AG20443 (cell line): Measurements from ENCODE around the gene MDM2.
"Not testable (repeated sequence)": the region's sequence is repeated elsewhere in the genome, so short reads cannot be mapped to it uniquely, and the experiment has no call there.

Experiments used
- DNase-seq: peaks from one replicate; pipeline ENCODE4 v3.0.0; 2012; ENCODE audit warnings: low spot score, mixed read lengths

The MDM2 gene

DNA sequence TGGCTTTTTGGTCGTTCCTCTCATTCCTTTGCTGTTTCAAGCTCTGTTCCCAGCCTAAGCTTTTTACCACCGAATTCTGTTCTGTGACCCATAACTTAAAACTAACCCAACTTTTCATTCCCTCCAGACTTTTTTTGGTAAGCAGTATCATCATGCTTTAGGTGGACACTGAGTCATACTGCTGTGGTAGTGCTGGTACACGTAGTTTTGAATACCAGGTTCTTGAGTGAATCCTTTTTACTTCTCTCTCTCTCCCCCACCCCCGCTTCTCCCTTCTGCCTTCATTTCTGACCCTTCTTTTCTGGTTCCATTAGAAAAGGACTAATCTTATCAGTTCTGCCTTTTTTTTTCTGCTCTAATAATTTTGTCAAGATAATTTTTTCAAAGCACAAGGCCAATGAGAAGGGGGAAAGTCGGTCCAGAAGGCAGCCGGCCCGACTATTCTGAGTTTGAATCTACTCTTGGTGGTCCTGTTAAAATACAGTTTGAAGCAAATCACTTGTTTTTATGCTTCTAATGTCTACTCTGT is 2.3 kb upstream of the MDM2 start:
- DNase-seq: no peak

GRCh38 chr12:68806488-68807237 is 1.3 kb upstream of the MDM2 start:
- no peak for DNase-seq

- not testable (repeated sequence) for DNase-seq
Measured at GRCh38 chr12:68807274-68807575, 752 bp upstream of the MDM2 start.

DNA sequence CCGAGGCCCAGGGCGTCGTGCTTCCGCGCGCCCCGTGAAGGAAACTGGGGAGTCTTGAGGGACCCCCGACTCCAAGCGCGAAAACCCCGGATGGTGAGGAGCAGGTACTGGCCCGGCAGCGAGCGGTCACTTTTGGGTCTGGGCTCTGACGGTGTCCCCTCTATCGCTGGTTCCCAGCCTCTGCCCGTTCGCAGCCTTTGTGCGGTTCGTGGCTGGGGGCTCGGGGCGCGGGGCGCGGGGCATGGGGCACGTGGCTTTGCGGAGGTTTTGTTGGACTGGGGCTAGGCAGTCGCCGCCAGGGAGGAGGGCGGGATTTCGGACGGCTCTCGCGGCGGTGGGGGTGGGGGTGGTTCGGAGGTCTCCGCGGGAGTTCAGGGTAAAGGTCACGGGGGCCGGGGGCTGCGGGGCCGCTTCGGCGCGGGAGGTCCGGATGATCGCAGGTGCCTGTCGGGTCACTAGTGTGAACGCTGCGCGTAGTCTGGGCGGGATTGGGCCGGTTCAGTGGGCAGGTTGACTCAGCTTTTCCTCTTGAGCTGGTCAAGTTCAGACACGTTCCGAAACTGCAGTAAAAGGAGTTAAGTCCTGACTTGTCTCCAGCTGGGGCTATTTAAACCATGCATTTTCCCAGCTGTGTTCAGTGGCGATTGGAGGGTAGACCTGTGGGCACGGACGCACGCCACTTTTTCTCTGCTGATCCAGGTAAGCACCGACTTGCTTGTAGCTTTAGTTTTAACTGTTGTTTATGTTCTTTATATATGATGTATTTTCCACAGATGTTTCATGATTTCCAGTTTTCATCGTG is 612 bp downstream of the MDM2 start:
- peak; percentile 87 for DNase-seq

- DNase-seq: no peak
Measured at GRCh38 chr12:68809190-68810026, 1.4 kb downstream of the MDM2 start.

DNA sequence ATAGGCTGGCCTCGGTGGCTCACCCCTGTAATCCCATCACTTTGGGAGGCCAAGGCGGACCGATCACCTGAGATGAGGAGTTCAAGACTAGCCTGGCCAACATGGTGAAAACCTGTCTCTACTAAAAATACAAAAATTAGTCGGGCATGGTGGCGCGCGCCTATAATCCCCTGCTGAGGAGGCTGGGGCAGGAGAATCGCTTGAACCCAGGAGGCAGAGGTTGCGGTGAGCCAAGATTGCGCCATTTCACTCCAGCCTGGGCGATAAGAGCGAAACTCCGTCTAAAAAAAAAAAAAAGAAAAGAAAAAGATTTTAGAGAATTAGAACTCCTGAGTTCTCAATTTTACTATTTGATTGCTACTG is 2.0 kb downstream of the MDM2 start:
- not testable (repeated sequence) for DNase-seq

DNA sequence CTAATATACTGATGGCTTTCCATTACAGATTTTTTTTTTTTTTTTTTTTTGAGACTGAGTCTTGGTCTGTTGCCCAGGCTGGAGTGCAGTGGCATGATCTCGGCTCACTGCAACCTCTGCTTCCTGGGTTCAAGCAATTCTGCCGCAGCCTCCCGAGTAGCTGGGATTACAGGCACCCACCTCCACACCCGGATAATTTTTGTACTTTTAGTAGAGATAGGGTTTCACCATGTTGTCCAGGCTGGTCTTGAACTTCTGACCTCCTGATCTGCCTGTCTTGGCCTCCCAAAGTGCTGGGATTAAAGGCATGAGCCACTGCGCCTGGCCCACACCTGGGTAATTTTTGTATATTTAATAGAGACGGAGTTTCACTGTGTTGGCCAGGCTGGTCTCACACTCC is 3.6 kb downstream of the MDM2 start:
- DNase-seq: not testable (repeated sequence)

- no peak for DNase-seq
Measured at GRCh38 chr12:68812553-68813241, 4.7 kb downstream of the MDM2 start.

DNA sequence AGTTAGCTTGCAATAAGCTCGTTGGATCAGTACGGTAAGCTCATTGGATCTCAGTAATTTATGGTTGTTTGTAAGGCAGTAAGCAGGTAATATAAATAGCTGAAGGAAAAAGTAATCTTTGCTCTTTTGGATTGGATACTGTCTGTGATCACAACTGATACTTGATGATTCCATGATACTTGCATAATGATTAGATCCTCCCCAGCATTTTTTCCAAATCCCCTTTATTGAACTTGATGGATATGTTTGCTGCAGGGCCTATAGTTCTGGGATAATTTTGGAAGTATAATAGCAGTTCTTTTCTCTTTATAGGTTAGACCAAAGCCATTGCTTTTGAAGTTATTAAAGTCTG is 5.2 kb downstream of the MDM2 start:
- DNase-seq: no peak

DNA sequence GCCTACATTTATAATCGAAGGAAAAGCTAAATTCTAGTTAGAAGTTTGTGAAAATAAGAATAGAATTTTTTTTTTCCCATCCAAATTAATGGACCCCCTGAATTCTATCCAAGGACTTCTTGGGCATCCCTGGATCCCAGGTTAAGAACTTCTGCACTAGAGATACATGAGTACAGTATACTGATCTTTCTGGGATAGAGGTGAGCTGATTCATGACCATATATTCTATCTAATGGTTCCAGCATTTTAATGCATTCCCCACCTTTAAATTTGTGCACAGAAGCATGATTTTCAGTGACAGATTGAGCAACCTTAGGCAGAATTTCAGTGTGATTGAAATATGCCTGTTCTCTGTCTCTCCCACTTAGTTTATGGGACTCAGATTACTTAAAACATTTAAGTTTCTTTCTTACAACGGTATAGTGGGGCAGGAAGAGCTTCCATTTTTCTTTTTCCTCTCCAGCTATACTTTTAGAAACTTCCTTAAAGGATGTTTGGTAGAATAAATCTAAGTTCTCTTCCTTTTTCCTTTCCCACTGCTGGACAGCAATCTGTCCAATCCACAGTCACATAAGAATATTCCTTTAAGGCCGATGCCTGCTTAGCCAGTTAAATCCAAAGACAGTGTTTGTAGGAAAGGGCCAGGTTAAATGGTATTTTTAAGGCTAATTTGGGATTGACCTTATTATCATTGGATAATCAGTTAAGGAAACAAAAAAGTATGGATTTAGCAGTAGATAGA is 6.7 kb downstream of the MDM2 start:
- DNase-seq: no peak

DNA sequence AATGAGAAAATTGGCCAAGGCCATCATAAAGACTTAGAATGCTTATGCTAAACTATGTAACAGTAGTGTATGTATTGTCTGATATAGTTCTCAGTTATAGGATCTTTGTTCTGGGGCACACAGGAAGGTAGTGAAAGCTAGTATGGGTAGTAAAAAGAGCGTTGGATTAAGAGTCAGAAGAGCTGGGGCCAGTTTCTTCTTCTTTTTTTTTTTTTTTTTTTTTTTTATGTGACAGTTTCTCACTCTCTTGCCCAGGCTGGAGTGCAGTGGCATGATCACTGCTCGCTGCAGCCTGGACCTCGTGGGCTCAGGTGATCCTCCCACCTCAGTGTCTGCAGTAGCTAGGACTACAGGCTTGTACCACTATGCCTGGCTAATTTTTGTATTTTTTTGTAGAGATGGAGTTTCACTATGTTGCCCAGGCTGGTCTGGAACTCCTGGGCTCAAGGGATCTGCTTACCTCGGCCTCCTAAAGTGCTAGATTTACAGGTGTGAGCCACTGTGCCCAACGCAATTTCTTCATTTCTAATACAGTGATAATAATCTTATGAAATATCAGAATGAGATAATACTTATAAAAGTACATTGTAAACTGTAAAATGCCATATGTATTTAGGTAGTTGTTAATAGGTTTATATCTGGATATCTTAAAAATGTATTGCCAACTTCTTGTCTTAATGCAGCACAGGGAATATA is 7.4 kb downstream of the MDM2 start:
- no peak for DNase-seq

- DNase-seq: no peak
Measured at GRCh38 chr12:68815928-68816800, 8.2 kb downstream of the MDM2 start.

DNA sequence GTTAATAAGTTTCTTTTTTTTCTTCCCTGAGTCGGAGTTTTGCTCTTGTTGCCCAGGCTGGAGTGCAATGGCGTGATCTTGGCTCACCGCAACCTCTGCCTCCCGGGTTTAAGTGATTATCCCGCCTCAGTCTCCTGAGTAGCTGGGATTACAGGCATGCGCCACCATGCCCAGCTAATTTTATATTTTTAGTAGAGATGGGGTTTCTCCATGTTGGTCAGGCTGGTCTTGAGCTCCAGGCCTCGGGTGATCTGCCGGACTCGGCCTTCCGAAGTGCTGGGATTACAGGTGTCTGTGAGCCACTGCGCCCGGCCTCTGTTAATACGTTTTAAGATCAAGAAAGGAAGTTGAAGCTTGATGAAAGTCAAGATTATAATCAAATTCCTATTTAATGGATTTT is 11.5 kb downstream of the MDM2 start:
- DNase-seq: not testable (repeated sequence)

- no peak for DNase-seq
Measured at GRCh38 chr12:68821357-68822188, 13.6 kb downstream of the MDM2 start.

DNA sequence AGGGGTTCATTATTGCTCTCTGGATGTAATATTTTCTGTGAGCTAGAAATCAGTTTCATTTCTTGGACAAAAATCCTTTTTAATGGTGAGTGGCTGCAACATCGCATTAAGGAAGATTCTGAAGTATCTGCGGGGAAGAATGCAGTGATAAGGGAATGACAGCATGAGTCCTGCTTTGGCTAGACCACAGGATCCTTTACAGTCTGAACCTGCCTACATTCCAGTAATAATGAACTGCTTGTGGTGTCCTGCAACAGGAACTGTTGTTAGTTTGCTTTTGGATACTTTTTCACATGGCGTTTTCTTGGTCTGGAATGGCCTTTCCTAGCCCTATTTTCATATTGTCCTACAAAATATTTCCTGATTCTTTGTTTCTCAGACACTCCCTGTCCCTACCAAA is 15.7 kb downstream of the MDM2 start:
- no peak for DNase-seq

- no peak for DNase-seq
Measured at GRCh38 chr12:68824131-68824530, 16.2 kb downstream of the MDM2 start.

DNA sequence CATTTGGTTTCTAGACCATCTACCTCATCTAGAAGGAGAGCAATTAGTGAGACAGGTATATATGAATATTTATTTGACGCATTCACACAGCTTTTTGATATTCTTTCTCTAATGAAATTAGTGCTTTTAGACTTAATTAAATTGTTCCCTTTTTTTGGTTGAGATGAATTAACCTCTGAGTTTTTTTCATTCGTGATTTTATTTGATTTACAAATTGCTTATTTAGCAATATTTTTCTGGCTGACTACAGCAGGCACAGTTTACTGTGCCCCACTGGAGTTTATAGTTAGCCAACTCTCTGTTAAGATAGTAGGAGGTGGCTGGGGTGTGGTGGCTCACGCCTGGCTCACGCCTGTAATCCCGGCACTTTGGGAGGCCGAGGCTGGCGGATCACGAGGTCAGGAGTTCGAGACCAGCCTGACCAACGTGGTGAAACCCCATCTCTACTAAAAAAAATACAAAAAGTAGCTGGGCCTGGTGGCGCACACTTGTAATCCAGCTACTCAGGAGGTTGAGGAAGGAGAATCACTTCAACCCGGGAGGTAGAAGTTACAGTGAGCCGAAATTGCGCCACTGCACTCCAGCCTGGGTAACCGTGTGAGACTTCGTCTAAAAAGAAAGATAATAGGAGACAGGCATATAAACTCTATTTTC is 16.7 kb downstream of the MDM2 start:
- DNase-seq: no peak

DNA sequence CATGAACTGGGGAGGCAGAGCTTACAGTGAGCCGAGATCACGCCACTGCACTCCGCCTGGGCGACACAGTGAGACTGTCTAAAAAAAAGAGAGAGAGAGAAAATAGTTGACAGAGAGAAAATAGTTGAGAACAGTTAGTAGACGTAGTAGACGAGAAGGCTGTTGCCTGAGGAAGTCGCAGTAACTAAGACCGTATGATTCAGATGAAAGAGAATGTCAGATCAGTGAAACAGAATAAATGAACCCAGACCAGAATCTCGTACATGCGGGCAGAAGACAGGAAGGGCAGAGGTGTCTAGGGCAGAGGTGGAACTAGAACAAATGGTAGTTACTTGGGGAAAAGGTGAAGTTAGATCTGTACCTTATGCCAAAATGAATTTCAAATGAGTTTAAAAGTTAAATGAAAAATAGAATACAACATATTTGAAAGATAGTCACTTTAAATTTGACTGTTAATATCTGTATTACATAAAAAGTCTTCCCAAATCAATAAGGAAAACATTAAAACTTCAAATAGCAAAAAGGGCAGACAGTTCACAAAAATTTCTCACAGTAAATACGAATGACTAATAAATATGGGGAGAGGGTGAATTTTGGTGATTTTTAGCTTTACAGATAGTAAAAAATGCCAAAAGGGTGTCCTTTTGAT is 17.7 kb downstream of the MDM2 start:
- no peak for DNase-seq
